Mononuclear cell (primary cell): ENCODE data around the gene DCAKD. TPM values are rescaled to one million over a fixed set of nuclear protein-coding genes. Genes with fewer than 3 reads are reported as not detected.

ENCODE experiments used
- H3K27me3 ChIP-seq: 2 replicates; pipeline ENCODE4 v1.6.0; 2011; ENCODE audit warnings: low read length, control low read depth; ENCODE audit not compliant: insufficient read depth
- H3K4me1 ChIP-seq: 2 replicates; pipeline ENCODE4 v1.5.1; 2011; ENCODE audit warnings: mild to moderate bottlenecking, low read length, control low read depth; ENCODE audit not compliant: insufficient read depth
- H3K4me3 ChIP-seq: 2 replicates; pipeline ENCODE4 v1.5.1; 2011; ENCODE audit warnings: mild to moderate bottlenecking, low read length, moderate library complexity
- H3K9me3 ChIP-seq: 2 replicates; pipeline ENCODE4 v1.5.1; 2011; ENCODE audit warnings: low read depth, mild to moderate bottlenecking, control low read depth, low read length
- total RNA-seq: library from RNA; depleted of rRNA; stranded (reverse); fragments of >200 nt; gene quantifications from one replicate; pipeline ENCODE4 v1.2.3, GENCODE V29; 2012

DCAKD gene
- total RNA-seq, 1 donor, result 8.9 TPM

DNA sequence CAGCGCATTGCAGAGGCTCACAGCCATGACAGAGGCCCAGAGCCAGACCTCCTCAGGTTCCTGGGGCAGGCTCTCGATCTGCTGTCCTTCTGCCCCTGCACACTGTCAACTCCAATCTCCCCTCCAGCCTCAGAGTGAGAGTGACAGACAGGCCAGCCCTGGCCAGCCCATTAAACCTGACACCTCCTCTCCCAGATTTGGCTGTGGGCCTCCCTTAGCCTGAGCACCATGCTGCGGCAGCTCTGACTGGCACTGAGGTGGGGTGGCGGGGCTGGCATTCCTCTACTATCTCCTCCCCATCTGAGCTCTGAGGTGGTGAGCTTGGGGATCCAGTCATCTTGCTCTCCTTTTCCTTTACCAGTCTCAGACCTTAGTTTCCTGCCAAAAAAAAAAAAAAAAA is 67.9 kb downstream of the DCAKD start:
- Histone ChIP-seq H3K4me3 (no peak overlapping the region), H3K27me3 (peaks cover 30% of the 10 kb centered on the region), H3K9me3 (no peaks in the 10 kb centered on the region), H3K4me1 (no peaks in the 10 kb centered on the region)

DNA sequence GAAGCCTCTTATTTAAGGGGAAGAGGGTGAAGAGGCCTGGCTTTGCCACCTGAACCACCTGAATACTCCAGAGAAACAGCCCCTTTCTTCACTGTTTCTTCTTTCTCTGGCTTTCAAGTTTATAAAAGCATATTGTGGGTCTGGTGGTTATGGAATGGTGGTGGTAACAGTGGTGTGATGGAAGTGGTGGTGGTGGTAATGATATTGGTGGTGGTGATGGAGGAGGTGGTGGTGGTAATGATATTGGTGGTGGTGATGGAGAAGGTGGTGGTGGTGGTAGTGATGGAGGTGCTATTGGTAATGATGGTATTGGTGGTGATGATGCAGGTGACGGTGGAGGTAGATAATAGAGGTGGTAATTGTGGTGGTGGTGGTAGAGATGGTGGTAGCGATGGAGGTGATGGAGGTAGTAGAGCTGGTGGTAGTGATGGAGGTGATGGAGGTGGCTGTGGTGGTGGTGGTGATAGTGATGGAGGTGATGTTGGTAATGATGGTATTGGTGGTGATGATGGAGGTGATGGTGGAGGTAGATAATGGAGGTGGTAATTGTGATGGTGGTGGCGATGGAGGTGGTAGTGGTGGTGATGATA is 69.2 kb downstream of the DCAKD start:
- H3K4me1 ChIP-seq, result no peaks in the 10 kb centered on the region
- peaks cover 21% of the 10 kb centered on the region for H3K27me3 ChIP-seq
- no peak overlapping the region for H3K4me3 ChIP-seq
- H3K9me3 ChIP-seq, result no peaks in the 10 kb centered on the region

DNA sequence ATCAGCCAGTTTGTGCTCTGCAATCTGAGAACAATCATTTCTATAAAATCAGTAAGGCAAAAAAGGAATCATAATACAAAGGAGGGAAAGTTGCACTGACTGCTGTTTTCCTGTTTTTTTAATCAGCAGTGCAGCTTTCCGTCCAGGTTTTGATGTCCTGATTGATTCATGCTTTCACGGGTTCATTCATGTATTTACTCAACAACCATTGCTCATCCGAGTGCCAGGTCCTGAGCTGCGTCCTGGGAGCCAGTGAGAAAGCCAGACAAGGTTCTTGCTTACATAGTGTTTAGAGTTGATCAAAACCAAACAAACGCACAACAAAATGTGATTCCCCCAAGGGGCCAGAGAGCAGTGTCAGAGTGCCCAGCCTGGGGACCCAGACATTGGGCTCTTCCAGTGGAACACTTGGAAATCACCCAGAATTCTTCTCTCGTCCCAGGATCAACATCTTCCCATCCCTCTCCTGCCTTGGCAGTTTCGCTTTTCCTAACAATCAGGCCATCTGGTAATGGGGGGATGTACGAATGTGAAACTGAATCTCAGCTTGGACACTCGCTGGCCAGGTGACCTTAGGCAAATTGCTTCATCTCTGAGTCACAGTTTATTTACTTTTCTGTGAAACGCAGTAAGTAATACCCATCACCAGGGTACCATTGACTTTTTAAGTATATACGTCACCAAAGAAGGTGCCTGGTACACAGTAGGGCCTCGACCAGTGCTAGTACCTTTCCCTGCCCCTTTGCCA is 70.0 kb downstream of the DCAKD start:
- Histone ChIP-seq H3K27me3 (peaks cover 13% of the 10 kb centered on the region), H3K9me3 (no peaks in the 10 kb centered on the region), H3K4me3 (no peak overlapping the region), H3K4me1 (no peaks in the 10 kb centered on the region)

DNA sequence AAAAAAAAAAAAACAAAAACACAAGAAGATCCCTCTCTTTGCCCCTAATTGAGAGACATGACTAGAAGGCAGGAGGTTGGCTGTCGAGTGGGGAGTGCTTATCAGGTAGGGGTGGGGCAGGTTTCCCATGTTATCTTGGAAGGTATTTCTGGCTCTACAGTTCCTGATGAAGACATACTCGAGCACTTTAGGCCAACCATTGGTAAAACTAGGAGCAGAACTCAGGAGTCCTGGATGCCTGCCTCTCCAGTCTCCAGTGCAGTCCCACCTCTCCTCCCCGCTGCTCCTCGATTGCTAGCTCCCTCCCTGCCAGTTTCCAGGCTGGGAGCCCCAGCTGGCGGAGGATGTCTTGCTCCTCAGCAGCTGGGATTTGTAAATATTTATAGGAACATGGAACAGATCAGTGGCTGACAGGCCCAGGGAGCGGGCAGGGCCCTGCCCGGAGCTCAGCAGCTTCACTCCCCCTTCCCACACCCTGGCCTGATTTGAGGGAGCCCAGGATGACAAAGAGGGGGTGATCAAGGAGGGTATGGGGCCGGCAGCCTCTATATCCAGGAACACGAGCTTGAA is 71.9 kb downstream of the DCAKD start:
- Histone ChIP-seq H3K4me3 (no peak overlapping the region), H3K27me3 (peaks cover 3% of the 10 kb centered on the region), H3K9me3 (no peaks in the 10 kb centered on the region), H3K4me1 (no peaks in the 10 kb centered on the region)

DNA sequence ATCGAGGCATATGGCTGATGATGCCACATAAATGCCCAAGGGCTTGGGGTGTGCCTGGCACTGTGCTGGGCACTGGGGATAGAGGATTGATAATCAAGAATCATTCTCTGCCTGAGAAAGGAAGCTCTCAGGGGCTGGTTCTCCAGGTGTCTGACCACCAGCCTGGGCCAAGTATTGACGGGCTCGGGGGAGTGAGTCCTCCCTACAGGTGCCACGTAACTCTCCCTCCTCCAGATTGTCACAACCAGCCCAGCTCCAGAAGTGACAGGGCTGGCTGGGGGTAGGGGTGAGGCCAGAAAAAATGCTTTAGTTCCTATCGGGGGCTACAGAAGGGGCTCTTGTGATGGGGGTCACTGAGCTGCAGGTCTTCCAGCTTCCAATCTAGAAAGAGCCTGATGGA is 72.6 kb downstream of the DCAKD start:
- H3K4me3 ChIP-seq, result no peak overlapping the region
- no peaks in the 10 kb centered on the region for H3K4me1 ChIP-seq
- H3K27me3 ChIP-seq, result peaks cover 3% of the 10 kb centered on the region
- H3K9me3 ChIP-seq, result no peaks in the 10 kb centered on the region

DNA sequence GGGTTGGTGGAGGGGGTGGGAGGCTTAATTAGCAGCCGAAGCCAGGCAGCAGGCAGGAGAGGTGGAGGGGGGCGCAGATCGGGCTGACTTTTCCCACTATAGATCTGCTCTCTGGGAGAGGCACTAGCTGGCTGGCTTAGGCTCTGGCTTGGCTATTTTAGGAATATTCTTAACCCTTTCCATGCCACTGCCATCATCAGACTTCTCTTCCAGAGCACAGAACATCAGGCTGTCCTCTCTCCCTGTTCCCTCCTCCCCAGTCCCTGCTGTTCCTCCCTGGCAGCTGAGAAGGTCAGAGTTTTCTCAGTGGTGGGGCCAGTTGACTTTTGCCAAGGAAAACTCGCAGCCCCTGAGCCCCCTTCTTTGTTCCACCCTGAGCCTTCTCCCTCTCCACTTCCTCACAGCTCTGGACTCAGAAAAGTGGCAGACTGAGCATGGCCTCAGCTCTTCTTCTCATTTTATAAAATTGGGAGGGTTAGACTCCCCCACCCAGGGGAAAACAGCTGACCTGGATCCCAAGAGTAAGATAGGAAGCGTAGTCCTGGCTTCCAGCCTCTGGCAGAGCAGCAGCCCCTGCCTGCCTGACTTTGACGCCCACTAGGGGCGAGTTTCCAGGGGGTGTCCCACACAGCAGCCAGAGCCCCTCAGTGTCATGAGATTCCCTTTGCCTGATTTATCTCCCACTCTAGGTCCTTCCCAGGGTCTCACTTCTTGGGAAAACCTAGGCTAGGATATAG is 73.5 kb downstream of the DCAKD start:
- Histone ChIP-seq H3K4me1 (no peaks in the 10 kb centered on the region), H3K9me3 (no peaks in the 10 kb centered on the region), H3K4me3 (no peak overlapping the region), H3K27me3 (peaks cover 3% of the 10 kb centered on the region)

DNA sequence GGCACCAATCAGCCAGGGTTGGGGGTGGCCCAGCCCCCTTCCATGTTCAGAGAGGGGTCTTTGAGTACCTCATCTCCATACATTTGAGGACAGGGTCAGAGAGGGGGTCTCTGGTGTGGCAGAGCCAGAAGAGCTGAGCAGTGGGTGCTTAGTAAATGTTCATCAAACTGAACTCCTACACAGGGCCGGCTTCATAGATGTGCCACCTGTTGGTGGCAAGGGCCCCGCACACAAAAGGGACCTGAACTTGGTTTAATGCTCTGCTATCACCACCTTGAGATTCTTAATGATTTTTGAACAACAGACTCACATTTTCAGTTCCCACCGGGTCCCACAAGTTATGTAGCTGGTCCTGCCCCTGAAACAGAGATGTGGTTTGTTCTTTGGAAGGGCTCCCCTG is 74.4 kb downstream of the DCAKD start:
- Histone ChIP-seq H3K9me3 (no peaks in the 10 kb centered on the region), H3K27me3 (peaks cover 8% of the 10 kb centered on the region), H3K4me1 (no peaks in the 10 kb centered on the region), H3K4me3 (no peak overlapping the region)

DNA sequence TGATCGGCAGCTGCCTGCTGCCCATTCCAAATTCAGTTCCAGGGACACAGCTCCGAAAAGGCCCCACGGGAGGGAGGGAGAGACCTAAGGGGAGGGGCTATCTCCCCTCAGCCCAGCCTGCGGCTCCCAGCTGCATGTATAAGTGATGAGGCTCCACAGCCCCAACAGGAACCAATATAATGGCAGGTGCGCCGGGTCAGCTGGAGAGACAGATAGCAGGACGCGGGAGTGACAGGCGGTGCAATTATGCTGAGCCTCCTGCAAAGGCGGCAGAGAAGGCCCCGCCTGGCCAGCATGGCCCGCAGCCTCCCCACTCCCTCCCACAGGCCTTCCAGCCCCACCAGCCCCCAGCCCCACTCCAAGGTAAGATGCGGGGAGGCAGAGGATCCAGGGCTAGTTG is 75.2 kb downstream of the DCAKD start:
- H3K4me3 ChIP-seq, result no peak overlapping the region
- H3K27me3 ChIP-seq, result peaks cover 14% of the 10 kb centered on the region

More for the DNA sequence above, 75.2 kb downstream of the DCAKD start:
- H3K4me1 ChIP-seq, result no peaks in the 10 kb centered on the region
- no peaks in the 10 kb centered on the region for H3K9me3 ChIP-seq

Other genes starting within 250 kb of the DCAKD start
- gene GJC1, start 221.3 kb downstream of the DCAKD start, total RNA-seq, result not detected
- not detected for gene HIGD1B, start 203.7 kb downstream of the DCAKD start, total RNA-seq
- gene EFTUD2, start 152.2 kb downstream of the DCAKD start, total RNA-seq, result 132 TPM
- 0.52 TPM for gene GFAP, start 136.1 kb downstream of the DCAKD start, total RNA-seq
- gene KIF18B, start 103.9 kb downstream of the DCAKD start, total RNA-seq, result 0.10 TPM
- gene C1QL1, start 83.3 kb downstream of the DCAKD start, total RNA-seq, result not detected
- gene NMT1, start 9.7 kb upstream of the DCAKD start, total RNA-seq, result 35.2 TPM
- gene PLCD3, start 80.9 kb upstream of the DCAKD start, total RNA-seq, result 1.9 TPM
- 6.9 TPM for gene ACBD4, start 84.1 kb upstream of the DCAKD start, total RNA-seq
- gene HEXIM1, start 96.8 kb upstream of the DCAKD start, total RNA-seq, result 17.9 TPM
- 3.4 TPM for gene HEXIM2, start 110.2 kb upstream of the DCAKD start, total RNA-seq
- gene FMNL1, start 170.3 kb upstream of the DCAKD start, total RNA-seq, result 202 TPM
- 0.10 TPM for gene SPATA32, start 210.5 kb upstream of the DCAKD start, total RNA-seq